IPS DF 19.7 (cell line): ENCODE data around the gene ALMS1.
A peak's percentile ranks its signal among the peaks of the same experiment; 100 is the strongest.
"Not testable (repeated sequence)": the region's sequence is repeated elsewhere in the genome, so short reads cannot be mapped to it uniquely, and the experiment has no call there.

Experiments used
- DNase-seq: peaks from one replicate; pipeline ENCODE4 v3.0.0-alpha.2; 2013; ENCODE audit warnings: low read depth, low spot score

The ALMS1 gene

GRCh38 chr2:73385504-73386341 lies at the start of gene ALMS1:
ALMS1 (plus strand) TSS chr2:73385836; CDS start chr2:73385869, 33 bp downstream.
- DNase-seq: peak; percentile 56

- DNase-seq: no peak
These were observed 47.8 kb upstream of the ALMS1 start for GRCh38 chr2:73337828-73338227.

GRCh38 chr2:73339201-73339600 lies 46.4 kb upstream of the ALMS1 start:
- no peak for DNase-seq

DNA sequence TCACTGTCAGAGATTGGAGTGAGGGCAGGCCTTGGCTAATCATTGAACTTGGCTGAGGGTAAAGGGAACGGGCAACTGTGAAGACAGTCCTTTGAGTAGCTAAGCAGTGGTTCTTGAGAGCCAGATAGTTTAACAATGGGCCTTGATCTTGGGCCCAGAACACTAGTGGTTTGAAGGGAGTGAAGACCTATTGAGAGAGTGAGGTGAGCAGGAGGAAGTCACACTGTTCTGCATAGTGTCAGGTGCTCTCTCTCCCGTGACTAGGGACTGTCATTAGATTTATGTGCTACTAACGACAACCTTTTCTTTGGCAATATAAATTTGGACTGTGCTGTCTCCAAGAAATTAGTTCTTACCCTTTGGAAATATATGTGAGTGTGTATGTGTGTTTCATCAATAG lies 44.6 kb upstream of the ALMS1 start:
- no peak for DNase-seq

DNA sequence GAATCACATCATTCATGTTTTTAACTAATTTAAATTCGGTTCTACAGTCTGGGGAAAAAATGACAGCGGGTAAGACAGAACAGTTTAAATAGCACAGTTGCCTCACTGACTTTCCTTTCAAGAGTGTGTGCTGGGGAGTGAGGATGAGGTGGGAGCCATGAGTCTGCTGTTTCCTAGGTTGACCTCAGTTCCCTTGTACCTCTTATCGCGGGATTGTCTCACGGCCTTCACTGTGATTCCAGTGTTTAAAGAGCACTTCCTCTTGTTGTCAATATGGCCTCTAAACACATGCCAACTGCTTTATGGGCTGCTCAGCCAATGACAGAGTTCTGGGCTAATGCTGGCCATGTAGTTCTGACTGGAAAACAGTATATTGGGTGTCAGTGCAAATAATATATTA lies 41.6 kb upstream of the ALMS1 start:
- no peak for DNase-seq

DNA sequence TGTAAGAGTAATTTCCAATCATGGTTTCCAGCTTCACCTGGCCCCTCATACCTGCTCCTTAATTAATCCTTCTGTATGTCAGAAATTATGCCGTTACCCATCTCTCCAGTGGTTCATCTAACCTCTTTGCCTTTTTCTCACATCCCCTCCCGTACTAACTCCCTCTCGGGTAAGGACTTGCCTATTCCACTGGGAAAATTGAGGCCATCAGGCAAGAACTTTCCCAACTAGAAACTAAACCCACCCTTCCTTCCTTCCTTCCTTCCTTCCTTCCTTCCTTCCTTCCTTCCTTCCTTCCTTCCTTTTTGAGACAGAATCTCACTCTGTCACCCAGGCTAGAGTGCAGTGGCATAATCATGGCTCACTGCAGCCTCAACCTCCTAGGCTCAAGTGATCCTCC lies 40.9 kb upstream of the ALMS1 start:
- DNase-seq: not testable (repeated sequence)

DNA sequence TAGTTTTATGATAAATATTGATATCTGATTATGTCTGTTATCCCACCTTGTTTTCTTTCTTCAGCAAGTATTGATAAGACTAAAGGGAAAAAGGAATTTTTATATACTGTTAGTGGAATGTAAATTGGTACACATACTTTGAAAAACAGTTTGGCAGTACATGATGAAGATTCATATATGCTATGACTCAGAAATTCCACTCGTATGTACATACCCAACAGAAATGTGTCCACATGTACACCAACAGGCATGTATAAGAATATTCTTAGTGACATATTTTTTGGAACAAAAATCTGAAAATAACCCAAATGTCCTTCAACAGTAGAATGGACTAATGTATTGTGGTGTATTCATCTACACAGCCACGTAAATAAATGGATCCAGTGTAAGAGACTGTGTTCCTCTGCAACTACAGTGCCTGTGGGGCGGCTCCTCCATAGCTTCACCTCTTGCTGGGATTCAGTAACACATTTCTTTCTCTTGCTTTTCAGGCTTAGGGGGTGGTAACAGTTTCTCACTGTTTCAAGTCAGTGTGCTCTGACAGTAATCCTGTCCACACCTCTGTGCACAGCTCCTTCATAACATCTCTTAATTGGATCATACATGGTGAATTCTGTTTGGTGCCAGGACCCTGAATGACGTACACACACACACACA lies 35.5 kb upstream of the ALMS1 start:
- DNase-seq: no peak

GRCh38 chr2:73356097-73356496 lies 29.5 kb upstream of the ALMS1 start:
- no peak for DNase-seq

DNA sequence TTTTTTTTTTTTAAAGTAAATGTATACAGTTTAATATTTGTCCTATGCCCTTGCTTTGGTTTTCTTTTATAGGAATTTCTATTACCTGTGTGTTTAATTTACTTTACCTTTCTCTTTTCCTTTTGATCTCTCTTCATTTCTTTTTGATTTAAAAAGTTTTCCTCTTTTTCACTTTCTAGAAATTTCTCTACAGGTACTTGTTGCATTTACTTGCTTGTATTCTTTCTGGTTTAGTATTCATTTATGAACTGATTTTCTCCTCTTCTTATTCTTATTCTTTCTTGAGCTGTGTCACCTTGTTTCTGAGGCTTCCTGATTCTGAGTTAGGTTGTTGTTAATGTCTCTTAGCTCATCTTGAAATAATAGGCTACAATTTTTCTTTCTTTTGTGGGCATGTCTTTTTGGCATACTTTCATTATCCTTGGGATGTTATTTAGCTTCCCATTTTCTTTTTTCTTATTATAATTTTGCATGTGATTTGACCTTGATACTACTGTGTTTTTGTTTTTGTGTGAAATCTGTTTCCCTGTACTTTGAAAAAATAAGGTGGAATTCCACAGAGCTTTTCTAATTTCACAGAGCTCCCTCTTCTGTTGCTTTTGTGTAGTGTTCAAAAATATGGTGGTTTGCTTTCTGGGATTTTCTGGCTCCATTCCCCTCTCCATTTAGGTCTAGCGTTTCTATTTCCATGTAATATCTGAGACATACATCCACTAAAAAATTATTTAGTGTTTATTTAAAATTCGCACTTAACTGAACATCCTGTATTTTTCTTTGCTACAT lies 25.5 kb upstream of the ALMS1 start:
- DNase-seq: no peak

- DNase-seq: no peak
These were observed 19.6 kb upstream of the ALMS1 start for GRCh38 chr2:73366060-73366459.

DNA sequence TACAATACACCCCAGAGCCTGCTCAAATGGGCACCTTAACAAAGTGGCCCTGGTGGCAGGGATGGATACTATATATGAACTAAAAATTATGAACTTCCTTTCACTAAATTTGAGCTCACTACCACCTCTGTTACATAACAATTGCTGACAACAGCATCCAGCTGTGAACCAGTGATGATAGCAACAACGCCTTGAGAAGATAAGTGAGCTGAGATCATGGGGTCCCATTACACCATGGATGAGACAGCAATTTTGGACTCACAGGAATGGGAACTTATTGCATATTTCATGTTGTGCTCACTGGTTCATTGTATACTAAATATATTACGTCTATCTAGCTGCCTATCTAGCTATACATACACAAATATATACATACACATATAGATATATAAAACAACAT lies 16.9 kb upstream of the ALMS1 start:
- no peak for DNase-seq

GRCh38 chr2:73370348-73370747 lies 15.3 kb upstream of the ALMS1 start:
- no peak for DNase-seq

DNA sequence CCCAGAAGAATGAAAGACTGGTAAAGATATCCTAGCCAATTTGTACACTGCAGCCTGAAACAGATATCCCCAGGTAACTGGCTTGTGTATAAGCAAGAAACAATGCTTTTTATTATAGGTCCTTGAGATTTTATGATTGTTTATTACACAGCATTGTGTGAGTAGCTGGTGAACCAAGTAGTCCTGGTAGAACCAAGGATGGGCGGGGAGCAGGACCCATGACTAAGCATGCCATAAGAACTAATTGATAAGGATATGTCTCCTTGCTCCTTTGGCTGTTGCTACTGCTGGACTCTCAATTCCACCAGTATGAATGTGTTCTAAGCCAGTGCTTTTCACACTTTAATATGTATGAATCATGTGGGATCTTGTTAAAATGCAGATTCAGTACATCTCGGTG lies 12.3 kb upstream of the ALMS1 start:
- DNase-seq: no peak

DNA sequence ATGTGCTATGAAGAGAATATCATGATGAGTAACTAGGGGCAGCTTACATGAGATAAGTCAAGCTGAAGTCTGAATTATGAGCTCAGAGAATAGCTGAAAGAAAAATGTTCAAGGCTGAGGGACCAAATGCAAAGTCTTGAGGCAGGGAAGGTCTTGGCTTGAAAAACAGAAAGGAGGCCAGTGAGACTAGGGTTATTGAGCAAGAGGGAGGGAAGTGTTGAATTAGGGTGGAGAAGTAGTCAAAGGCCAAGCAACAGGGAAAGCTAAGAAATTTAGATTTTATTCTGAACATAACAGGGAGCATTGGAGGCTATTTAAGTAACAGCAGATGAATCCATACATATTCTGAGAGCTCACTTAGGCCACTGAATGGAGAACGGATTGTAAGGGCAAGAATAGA lies 11.4 kb upstream of the ALMS1 start:
- DNase-seq: no peak

DNA sequence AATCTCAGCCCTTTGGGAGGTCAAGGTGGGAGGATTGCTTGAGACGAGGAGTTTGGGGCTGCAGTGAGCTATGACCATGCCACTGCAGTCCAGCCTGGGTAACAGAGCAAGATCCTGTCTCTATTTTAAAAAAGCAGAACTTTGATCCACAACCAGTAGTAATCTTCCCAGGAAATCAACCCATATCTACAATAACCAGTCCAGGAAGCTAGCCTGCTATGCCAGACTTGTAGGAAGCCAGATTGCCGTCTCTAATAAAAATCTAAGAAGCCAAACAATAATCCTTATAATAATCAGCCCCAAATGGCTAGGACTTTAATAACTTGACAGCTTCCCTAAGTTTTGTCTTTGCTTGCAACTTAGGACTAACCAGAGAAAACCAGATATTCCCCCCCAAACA lies 9.0 kb upstream of the ALMS1 start:
- DNase-seq: no peak

GRCh38 chr2:73383036-73383435 lies 2.6 kb upstream of the ALMS1 start:
- DNase-seq: no peak

DNA sequence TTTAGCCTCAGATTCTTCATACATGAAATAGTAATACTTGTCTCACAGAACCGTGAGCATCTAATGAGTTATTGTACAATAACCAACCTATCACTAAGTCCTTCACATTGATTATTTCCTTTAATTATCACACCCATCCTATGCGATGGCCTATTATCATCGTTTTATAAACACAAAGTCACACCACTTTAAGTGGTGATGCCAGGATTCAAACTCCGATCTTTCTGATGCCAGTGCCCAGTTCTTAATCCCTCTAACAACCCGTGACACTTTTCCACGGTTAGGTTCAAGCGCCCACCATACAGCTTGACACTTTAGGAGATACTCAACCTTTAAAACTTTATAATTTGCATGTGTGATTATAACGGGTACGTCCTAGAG lies 523 bp upstream of the ALMS1 start:
- no peak for DNase-seq

GRCh38 chr2:73386342-73386868 lies 769 bp downstream of the ALMS1 start:
- DNase-seq: no peak

GRCh38 chr2:73386894-73387636 lies 1.4 kb downstream of the ALMS1 start:
- DNase-seq: no peak

DNA sequence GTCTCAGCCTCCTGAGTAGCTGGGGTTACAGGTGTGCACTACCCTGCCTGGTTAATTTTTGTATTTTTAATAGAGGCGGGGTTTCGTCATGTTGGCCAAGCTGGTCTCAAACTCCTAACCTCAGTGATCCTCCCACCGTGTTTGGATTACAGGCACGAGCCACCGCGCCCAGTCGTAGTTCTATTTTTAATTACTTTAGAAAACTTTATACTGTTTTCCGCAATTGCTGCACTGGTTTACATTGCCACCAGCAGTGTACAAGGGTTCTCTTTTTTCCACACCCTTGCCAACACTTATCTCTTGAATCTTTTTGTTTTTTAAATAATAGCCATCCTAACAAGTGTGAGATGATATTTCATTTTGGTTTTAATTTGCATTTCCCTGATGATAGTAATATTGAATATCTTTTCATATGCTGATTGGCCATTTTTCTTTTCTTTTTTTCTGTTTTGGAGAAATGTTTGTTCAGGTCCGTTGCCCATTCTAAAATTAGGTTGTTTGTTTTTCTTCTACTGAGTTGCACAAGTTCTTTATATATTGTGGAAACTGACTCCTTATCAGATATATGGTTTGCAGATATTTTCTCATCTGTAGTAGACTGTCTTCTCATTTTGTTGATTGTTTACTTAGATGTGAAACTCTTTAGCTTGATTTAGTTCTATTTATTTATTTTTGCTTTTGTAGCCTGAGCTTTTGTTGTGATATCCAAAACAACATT lies 16.9 kb downstream of the ALMS1 start:
- no peak for DNase-seq

GRCh38 chr2:73403237-73403636 lies 17.6 kb downstream of the ALMS1 start:
- no peak for DNase-seq
